B cell (primary cell): Measurements from ENCODE around the gene ARNT2.

ENCODE experiments used
- EZH2 ChIP-seq: IDR thresholded peaks from 2 replicates; pipeline ENCODE4 v1.6.1; 2012; ENCODE audit warnings: borderline replicate concordance, low read depth, mild to moderate bottlenecking, moderate library complexity, low read length; ENCODE audit not compliant: insufficient read depth, poor library complexity, severe bottlenecking
- TF ChIP-seq, protein P1 (sequence below): fragments of 200-600 bp; IDR thresholded peaks from one replicate; pipeline ENCODE4 v1.8.0; 2022; ENCODE audit warnings: antibody characterized with exemption, mild to moderate bottlenecking

DNA sequence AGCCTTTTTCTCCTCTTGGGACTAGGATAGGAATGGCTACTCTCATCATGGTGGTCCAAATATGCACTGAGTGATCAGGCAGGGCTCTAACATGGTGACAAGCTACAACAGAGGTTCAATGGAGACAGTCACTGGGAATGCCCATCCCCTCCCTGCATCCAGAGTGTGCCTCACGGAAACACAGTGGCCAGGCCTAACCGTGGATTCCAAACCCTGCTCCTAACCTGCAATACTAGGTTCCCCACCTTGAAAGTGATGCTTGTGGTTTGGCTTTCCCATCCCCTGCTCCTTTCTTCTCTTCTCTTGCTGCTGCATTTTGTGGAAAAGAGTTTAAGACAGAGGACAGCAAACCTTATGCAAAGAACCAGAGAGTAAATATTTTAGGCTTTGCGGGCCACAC is 216.0 kb downstream of the ARNT2 start:
- no peak for TF ChIP-seq EZH2
- TF ChIP-seq, protein P1, sequence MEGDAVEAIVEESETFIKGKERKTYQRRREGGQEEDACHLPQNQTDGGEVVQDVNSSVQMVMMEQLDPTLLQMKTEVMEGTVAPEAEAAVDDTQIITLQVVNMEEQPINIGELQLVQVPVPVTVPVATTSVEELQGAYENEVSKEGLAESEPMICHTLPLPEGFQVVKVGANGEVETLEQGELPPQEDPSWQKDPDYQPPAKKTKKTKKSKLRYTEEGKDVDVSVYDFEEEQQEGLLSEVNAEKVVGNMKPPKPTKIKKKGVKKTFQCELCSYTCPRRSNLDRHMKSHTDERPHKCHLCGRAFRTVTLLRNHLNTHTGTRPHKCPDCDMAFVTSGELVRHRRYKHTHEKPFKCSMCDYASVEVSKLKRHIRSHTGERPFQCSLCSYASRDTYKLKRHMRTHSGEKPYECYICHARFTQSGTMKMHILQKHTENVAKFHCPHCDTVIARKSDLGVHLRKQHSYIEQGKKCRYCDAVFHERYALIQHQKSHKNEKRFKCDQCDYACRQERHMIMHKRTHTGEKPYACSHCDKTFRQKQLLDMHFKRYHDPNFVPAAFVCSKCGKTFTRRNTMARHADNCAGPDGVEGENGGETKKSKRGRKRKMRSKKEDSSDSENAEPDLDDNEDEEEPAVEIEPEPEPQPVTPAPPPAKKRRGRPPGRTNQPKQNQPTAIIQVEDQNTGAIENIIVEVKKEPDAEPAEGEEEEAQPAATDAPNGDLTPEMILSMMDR: no peak
